HepG2 (cell line): ENCODE data around the gene WDFY1. TPM values are rescaled to one million over a fixed set of nuclear protein-coding genes. Genes with fewer than 3 reads are reported as not detected.

ENCODE experiments used
- CBX1 ChIP-seq: IDR thresholded peaks from one replicate; pipeline ENCODE4 v1.6.1; 2016; ENCODE audit warnings: antibody characterized with exemption, low read depth
- EP300 ChIP-seq, 3 experiments: sonication (generic) in 1 of 3; formaldehyde crosslinking in 1 of 3; IDR thresholded peaks; 2 replicates each; pipeline versions ENCODE4 v1.5.1 to v1.6.1; 2011 to 2020; ENCODE audit warnings: low read depth in 2 of 3, low read length in 2 of 3, borderline replicate concordance in 1 of 3, improper control_type of control experiment in 1 of 3, mild to moderate bottlenecking in 1 of 3, missing genetic modification reagents in 1 of 3, moderate library complexity in 1 of 3
- GABPA ChIP-seq, 2 experiments: IDR thresholded peaks; 2 replicates each; pipeline ENCODE4 v1.6.1; 2011 to 2016; ENCODE audit warnings: low read depth in 2 of 2, low read length in 1 of 2, missing biosample characterization in 1 of 2, missing genetic modification characterization in 1 of 2
- HHEX ChIP-seq: IDR thresholded peaks from 2 replicates; pipeline ENCODE4 v1.6.1; 2016; ENCODE audit warnings: control low read depth
- HNRNPL ChIP-seq: fragments of 200-400 bp; formaldehyde crosslinking; IDR thresholded peaks from 2 replicates; pipeline ENCODE4 v1.6.1; 2017; ENCODE audit warnings: mild to moderate bottlenecking, low read depth, low read length
- HOXA3 ChIP-seq: sonication (generic); formaldehyde crosslinking; IDR thresholded peaks from 2 replicates; pipeline ENCODE4 v1.5.0; 2020; ENCODE audit warnings: missing genetic modification reagents
- KAT7 ChIP-seq: IDR thresholded peaks from 2 replicates; pipeline ENCODE4 v1.6.1; 2018; ENCODE audit warnings: borderline replicate concordance, missing compliant biosample characterization
- MTF1 ChIP-seq: sonication (generic); formaldehyde crosslinking; IDR thresholded peaks from 2 replicates; pipeline ENCODE4 v1.5.0; 2020; ENCODE audit warnings: missing genetic modification reagents
- NR2F1 ChIP-seq, 2 experiments: fragments of 450-650 bp in 1 of 2; formaldehyde crosslinking in 1 of 2; IDR thresholded peaks; 2 replicates each; pipeline versions ENCODE4 v1.5.0 to v1.6.1; 2016 to 2020; ENCODE audit warnings: mild to moderate bottlenecking in 1 of 2, missing compliant biosample characterization in 1 of 2, missing genetic modification reagents in 1 of 2, moderate library complexity in 1 of 2
- POLR2G ChIP-seq: fragments of 200-400 bp; formaldehyde crosslinking; IDR thresholded peaks from 2 replicates; pipeline ENCODE4 v1.6.1; 2018; ENCODE audit warnings: mild to moderate bottlenecking, low read depth, low read length, moderate library complexity
- RBM22 ChIP-seq: fragments of 200-400 bp; formaldehyde crosslinking; optimal IDR thresholded peaks from 2 replicates; pipeline ENCODE3; 2017; ENCODE audit warnings: mild to moderate bottlenecking, low read length, moderate library complexity
- RXRB ChIP-seq: IDR thresholded peaks from 2 replicates; pipeline ENCODE4 v1.6.1; 2016; ENCODE audit warnings: borderline replicate concordance, missing genetic modification reagents, missing compliant biosample characterization
- SIX4 ChIP-seq: sonication (generic); formaldehyde crosslinking; IDR thresholded peaks from 2 replicates; pipeline ENCODE4 v1.4.0; 2020; ENCODE audit warnings: missing genetic modification reagents
- SRY ChIP-seq: sonication (generic); formaldehyde crosslinking; IDR thresholded peaks from 2 replicates; pipeline ENCODE4 v1.8.0; 2022; ENCODE audit warnings: mild to moderate bottlenecking, missing genetic modification reagents
- ZNF234 ChIP-seq: sonication (generic); formaldehyde crosslinking; conservative IDR thresholded peaks from 2 replicates; pipeline ENCODE4 v1.5.1; 2020; ENCODE audit warnings: mild to moderate bottlenecking, missing genetic modification reagents
- ZNF235 ChIP-seq: sonication (generic); formaldehyde crosslinking; IDR thresholded peaks from 2 replicates; pipeline ENCODE4 v1.8.1; 2023; ENCODE audit warnings: mild to moderate bottlenecking, missing genetic modification reagents, borderline replicate concordance
- ZNF460 ChIP-seq: sonication (generic); formaldehyde crosslinking; IDR thresholded peaks from 2 replicates; pipeline ENCODE4 v1.5.1; 2020; ENCODE audit warnings: missing genetic modification reagents, mild to moderate bottlenecking, borderline replicate concordance
- ZNF530 ChIP-seq: sonication (generic); formaldehyde crosslinking; IDR thresholded peaks from 2 replicates; pipeline ENCODE4 v1.5.0; 2020; ENCODE audit warnings: low read depth, mild to moderate bottlenecking, missing genetic modification reagents
- ZNF615 ChIP-seq: sonication (generic); formaldehyde crosslinking; IDR thresholded peaks from 2 replicates; pipeline ENCODE4 v1.5.0; 2020; ENCODE audit warnings: mild to moderate bottlenecking, missing genetic modification reagents, borderline replicate concordance
- ZNF792 ChIP-seq: IDR thresholded peaks from 2 replicates; pipeline ENCODE4 v1.6.1; 2016
- ZSCAN21 ChIP-seq: sonication (generic); formaldehyde crosslinking; IDR thresholded peaks from 2 replicates; pipeline ENCODE4 v1.8.0; 2022; ENCODE audit warnings: mild to moderate bottlenecking, missing genetic modification reagents, moderate library complexity, borderline replicate concordance
- polyA plus RNA-seq, 8 experiments: library from polyadenylated mRNA; depleted of rRNA in 3 of 8; stranded (reverse) in 7 of 8; unstranded in 1 of 8; fragments of >200 nt; fragmentation: Illumina TruSeq in 4 of 8; extraction: Trizol in 4 of 8; gene quantifications; 2 replicates each; pipeline versions ENCODE4 v1.2.1 to v1.2.3, GENCODE V29; 2011 to 2016; ENCODE audit warnings: low read depth in 4 of 8, missing spikeins in 1 of 8, mixed read lengths in 1 of 8; ENCODE audit not compliant: insufficient read depth in 1 of 8
- total RNA-seq, 5 experiments: library from RNA; depleted of rRNA; stranded (reverse); fragments of >200 nt; fragmentation: Illumina TruSeq; extraction: Trizol; gene quantifications; 2 replicates each; pipeline ENCODE4 v1.2.3, GENCODE V29; 2016; ENCODE audit warnings: low read depth in 1 of 5
- TF ChIP-seq, protein P1 (sequence below): sonication (generic); formaldehyde crosslinking; IDR thresholded peaks from 2 replicates; pipeline ENCODE4 v1.5.0; 2020; ENCODE audit warnings: mild to moderate bottlenecking, missing genetic modification reagents
- TF ChIP-seq, protein P2 (sequence below): sonication (generic); formaldehyde crosslinking; IDR thresholded peaks from 2 replicates; pipeline ENCODE4 v1.4.0; 2020; ENCODE audit warnings: missing genetic modification reagents, borderline replicate concordance
- TF ChIP-seq, protein P3 (sequence below): sonication (generic); formaldehyde crosslinking; IDR thresholded peaks from 2 replicates; pipeline ENCODE4 v1.8.1; 2023; ENCODE audit warnings: mild to moderate bottlenecking, missing genetic modification reagents
- TF ChIP-seq, protein P4 (sequence below): sonication (generic); formaldehyde crosslinking; conservative IDR thresholded peaks from 2 replicates; pipeline ENCODE4 v1.4.0; 2020; ENCODE audit warnings: missing genetic modification reagents

The WDFY1 gene
- total and polyA plus RNA-seq, 2 of the 13 experiments (the other 11 are each of a cell fraction or from before 2014, with no cell fraction given), result 77.0 to 78.4 TPM

DNA sequence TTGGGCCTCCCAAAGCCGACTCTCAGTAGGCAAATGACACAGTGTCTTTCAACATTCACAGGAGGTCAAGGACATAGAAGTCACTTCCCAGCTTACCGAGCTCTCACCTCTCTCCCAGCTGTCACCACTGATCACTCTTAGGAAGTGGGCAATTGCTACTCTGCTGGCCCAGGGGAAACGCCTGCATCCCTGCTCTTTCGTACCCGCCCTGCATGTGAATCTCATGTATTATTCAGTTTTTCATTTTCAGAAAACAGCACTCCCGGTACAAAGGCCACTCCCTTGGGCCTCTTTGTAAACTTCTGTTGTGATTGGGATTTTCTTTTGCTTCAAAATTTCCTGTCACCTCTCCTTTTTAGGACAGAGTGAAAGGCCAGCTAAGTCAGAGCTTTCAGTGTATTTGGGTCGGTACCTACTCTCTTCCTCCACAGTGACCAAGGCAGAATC, 27.5 kb upstream of the WDFY1 start (continued):
- TF ChIP-seq, protein P1, sequence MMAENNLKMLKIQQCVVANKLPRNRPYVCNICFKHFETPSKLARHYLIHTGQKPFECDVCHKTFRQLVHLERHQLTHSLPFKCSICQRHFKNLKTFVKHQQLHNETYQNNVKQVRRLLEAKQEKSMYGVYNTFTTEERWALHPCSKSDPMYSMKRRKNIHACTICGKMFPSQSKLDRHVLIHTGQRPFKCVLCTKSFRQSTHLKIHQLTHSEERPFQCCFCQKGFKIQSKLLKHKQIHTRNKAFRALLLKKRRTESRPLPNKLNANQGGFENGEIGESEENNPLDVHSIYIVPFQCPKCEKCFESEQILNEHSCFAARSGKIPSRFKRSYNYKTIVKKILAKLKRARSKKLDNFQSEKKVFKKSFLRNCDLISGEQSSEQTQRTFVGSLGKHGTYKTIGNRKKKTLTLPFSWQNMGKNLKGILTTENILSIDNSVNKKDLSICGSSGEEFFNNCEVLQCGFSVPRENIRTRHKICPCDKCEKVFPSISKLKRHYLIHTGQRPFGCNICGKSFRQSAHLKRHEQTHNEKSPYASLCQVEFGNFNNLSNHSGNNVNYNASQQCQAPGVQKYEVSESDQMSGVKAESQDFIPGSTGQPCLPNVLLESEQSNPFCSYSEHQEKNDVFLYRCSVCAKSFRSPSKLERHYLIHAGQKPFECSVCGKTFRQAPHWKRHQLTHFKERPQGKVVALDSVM (CRISPR knock-in tag), result no peak
- TF ChIP-seq POLR2G (no peak), MTF1 (CRISPR knock-in tag) (no peak), ZNF235 (no peak), ZSCAN21 (CRISPR knock-in tag) (no peak), GABPA (IDR thresholded peaks at IDR 0.05; ENCODE audit: low read depth, low read length) (no peak), GABPA (CRISPR knock-in tag; IDR thresholded peaks at IDR 0.05; ENCODE audit: low read depth) (peak; percentile 18; the same call in 1 of the 2 replicates), ZNF460 (CRISPR knock-in tag) (no peak), ZNF530 (CRISPR knock-in tag) (no peak), RBM22 (no peak), HHEX (CRISPR knock-in tag) (no peak), ZNF234 (no peak), EP300 (IDR thresholded peaks at IDR 0.05; ENCODE audit: low read depth in 2 of 2, low read length in 2 of 2) (no peak; a peak in 1 of 4 replicates), EP300 (CRISPR knock-in tag; IDR thresholded peaks at IDR 0.05; ENCODE audit: borderline replicate concordance) (0 out of 2 replicates have a peak, but pooled peaks have one; percentile 16), HOXA3 (CRISPR knock-in tag) (peak; percentile 18; the same call in 1 of the 2 replicates), RXRB (CRISPR knock-in tag) (peak; percentile 88), SRY (CRISPR knock-in tag) (no peak), ZNF792 (no peak), SIX4 (CRISPR knock-in tag) (peak; percentile 33; the same call in 1 of the 2 replicates), HNRNPL (no peak), NR2F1 (CRISPR knock-in tag; IDR thresholded peaks at IDR 0.05) (peak; percentile 83 to 91), CBX1 (no peak), KAT7 (CRISPR knock-in tag) (peak; percentile 20; the same call in 1 of the 2 replicates), ZNF615 (CRISPR knock-in tag) (no peak)
- TF ChIP-seq, protein P2, sequence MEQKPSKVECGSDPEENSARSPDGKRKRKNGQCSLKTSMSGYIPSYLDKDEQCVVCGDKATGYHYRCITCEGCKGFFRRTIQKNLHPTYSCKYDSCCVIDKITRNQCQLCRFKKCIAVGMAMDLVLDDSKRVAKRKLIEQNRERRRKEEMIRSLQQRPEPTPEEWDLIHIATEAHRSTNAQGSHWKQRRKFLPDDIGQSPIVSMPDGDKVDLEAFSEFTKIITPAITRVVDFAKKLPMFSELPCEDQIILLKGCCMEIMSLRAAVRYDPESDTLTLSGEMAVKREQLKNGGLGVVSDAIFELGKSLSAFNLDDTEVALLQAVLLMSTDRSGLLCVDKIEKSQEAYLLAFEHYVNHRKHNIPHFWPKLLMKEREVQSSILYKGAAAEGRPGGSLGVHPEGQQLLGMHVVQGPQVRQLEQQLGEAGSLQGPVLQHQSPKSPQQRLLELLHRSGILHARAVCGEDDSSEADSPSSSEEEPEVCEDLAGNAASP, result peak; percentile 57; the same call in 1 of the 2 replicates
- TF ChIP-seq, protein P3, sequence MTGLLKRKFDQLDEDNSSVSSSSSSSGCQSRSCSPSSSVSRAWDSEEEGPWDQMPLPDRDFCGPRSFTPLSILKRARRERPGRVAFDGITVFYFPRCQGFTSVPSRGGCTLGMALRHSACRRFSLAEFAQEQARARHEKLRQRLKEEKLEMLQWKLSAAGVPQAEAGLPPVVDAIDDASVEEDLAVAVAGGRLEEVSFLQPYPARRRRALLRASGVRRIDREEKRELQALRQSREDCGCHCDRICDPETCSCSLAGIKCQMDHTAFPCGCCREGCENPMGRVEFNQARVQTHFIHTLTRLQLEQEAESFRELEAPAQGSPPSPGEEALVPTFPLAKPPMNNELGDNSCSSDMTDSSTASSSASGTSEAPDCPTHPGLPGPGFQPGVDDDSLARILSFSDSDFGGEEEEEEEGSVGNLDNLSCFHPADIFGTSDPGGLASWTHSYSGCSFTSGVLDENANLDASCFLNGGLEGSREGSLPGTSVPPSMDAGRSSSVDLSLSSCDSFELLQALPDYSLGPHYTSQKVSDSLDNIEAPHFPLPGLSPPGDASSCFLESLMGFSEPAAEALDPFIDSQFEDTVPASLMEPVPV (CRISPR knock-in tag), result no peak
- TF ChIP-seq, protein P4, sequence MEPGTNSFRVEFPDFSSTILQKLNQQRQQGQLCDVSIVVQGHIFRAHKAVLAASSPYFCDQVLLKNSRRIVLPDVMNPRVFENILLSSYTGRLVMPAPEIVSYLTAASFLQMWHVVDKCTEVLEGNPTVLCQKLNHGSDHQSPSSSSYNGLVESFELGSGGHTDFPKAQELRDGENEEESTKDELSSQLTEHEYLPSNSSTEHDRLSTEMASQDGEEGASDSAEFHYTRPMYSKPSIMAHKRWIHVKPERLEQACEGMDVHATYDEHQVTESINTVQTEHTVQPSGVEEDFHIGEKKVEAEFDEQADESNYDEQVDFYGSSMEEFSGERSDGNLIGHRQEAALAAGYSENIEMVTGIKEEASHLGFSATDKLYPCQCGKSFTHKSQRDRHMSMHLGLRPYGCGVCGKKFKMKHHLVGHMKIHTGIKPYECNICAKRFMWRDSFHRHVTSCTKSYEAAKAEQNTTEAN (CRISPR knock-in tag), result 0 out of 2 replicates have a peak, but pooled peaks have one; percentile 46
